Retina (tissue), 1 donor: ENCODE results near the gene RBMS2.

Experiments used
- DNase-seq: peaks from one replicate; pipeline ENCODE4 v3.0.0-alpha.2; 2016

Gene RBMS2

GRCh38 chr12:56632701-56633467 lies 111.3 kb downstream of the RBMS2 start:
- peak; percentile 21 for DNase-seq

GRCh38 chr12:56633468-56634241 lies 112.0 kb downstream of the RBMS2 start:
- no peak for DNase-seq

- DNase-seq: peak; percentile 53
These were observed 112.7 kb downstream of the RBMS2 start for GRCh38 chr12:56634242-56634836.

DNA sequence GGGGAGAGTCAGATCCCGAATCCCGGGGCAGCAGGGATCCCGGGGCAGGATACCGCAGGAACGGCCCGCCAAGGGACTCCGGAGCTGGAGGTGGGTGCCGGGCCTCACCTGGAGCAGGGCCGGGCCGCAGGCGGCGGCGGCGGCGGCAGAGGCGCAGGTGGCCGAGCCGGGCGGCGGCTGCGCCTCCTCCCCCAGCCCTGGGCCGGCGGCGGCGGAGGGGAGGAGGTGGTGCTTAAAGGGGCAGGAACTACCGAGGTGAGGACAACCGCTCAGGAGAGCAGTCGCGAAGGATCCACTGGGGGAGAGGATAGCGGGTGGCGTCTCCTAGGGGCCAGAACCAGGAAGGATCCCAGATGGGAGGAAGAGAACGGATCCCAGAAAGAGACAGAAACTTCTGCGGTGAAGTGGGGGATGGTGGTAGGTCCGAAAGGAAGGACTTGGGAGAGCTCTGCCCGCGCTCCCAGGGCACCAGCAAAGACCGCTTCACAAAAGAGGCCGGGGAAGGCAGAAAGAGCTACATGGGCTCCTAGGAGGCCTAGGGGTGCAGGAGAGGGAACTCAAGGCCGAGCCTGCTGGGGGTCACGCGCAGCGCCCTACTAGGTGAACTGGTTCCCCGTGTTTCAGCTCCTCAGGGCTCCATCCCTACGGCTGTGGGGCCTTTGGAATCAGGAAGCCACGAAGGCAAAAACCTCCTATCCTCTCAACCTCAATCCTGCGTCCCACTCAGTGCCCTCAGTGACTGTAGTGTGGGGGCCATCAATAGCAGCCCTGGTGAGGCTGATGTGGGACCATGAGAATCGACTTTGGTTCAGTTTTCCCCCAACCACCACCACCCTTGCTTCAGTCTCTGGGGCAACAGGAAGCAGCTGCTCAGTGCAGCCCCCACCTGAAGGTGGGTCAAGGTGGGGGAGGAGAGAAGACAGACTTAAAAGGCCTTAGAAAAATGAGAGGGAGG lies 113.5 kb downstream of the RBMS2 start:
- DNase-seq: peak; percentile 67

DNA sequence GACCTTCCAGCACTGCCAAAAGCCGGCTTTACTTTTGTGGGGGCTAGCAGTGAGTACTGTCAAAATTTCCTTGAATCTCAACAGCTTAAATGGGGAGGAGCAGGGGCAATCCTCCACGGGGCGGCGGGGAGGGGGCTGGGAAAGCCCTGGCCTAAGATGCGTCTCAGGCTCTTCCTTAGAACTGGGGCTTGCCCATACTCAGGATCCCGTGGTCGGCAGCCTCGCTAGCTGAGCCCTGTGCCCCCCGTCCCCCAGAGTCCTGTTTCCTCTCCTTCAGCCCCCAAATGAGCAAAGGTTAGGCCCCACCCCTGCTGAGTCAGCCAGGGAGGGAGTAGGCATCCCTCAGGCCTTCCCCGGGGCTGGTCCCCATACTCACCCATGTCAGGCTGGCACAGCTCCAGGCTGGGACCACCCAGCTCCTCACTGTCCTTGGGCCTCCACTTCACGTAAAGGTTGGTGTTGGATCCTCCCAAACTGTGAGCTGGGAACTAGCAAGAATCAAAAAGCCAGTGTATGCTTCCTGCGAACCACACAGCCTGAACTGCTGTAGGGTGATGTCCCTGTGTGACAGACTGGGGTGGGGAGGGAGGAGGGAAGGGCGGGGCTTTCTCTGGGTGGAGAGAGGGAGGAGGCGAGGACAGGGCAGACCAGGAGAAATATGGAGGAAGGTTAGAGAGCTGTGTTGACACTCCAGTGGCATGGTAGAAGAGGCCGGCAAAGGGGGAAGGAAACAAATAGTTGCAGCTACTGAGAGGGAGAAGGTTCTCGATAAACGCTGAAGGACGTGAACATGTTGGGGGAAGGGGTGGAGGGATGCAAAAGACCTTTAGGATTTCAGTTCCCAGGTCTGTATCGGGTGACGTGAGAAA lies 114.4 kb downstream of the RBMS2 start:
- no peak for DNase-seq

- DNase-seq: peak; percentile 94
These were observed 115.3 kb downstream of the RBMS2 start for GRCh38 chr12:56636675-56637540.

DNA sequence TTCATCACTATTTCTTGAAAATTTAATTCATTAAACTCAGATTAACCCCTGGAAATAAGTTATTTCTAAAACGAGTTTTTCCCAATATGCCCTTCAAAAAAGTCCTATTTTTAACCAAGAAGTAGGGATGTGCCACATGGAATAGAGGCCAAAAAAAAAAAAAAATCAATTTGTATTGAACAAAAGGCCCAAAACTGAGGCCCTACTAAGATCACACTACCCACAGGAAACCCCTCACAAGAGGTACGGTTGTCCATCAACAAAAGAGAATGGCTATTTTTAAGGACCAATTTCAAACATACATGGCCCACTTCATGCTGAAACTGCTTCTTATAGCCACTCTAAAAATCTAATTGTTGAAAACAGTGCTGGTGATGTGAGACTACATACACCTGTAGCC lies 116.0 kb downstream of the RBMS2 start:
- no peak for DNase-seq

DNA sequence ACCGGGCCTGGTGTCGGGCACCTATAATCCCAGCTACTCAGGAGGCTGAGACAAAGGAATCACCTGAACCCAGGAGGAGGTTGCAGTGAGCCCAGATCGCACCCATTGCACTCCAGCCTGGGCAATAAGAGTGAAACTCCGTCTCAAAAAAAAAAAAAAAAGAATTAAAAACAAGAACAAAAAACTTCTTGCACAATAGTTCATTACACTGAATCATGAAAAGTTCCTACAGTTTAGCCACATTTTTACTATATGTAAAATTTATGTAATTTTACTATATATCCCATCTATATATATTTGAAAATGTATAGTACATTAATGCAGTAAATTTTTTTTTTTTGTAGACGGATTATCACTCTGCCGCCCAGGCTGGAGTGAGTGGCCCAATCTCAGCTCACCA lies 119.6 kb downstream of the RBMS2 start:
- DNase-seq: no peak

GRCh38 chr12:56644654-56645053 lies 123.0 kb downstream of the RBMS2 start:
- DNase-seq: no peak

GRCh38 chr12:56645201-56645716 lies 123.6 kb downstream of the RBMS2 start:
- DNase-seq: no peak
